Neural progenitor cell (in vitro differentiated cells): ENCODE data around the gene CPNE4. TPM values are rescaled to one million over a fixed set of nuclear protein-coding genes. Genes with fewer than 3 reads are reported as not detected.

Source experiments
- DNase-seq: peaks from one replicate; pipeline ENCODE4 v3.0.0-alpha.2; 2016; ENCODE audit warnings: low spot score
- H2AFZ ChIP-seq: fragments of 200-600 bp; sonication (generic); replicated peaks from 2 replicates; pipeline ENCODE4 v1.6.1; 2016; ENCODE audit warnings: antibody characterized with exemption
- H3F3A ChIP-seq: fragments of 200-600 bp; sonication (generic); 2 replicates; pipeline ENCODE4 v1.6.1; 2016; ENCODE audit warnings: antibody characterized with exemption, low read depth
- H3K27ac ChIP-seq: fragments of 200-600 bp; sonication (generic); 2 replicates; pipeline ENCODE4 v1.5.1; 2016; ENCODE audit warnings: mild to moderate bottlenecking
- H3K27me3 ChIP-seq: fragments of 200-600 bp; sonication (generic); 2 replicates; pipeline ENCODE4 v1.6.1; 2016; ENCODE audit warnings: mild to moderate bottlenecking, moderate library complexity
- H3K36me3 ChIP-seq: fragments of 200-600 bp; sonication (generic); 2 replicates; pipeline ENCODE4 v1.5.1; 2016
- H3K4me1 ChIP-seq: fragments of 200-600 bp; sonication (generic); 2 replicates; pipeline ENCODE4 v1.6.1; 2016; ENCODE audit warnings: mixed run types
- H3K4me2 ChIP-seq: fragments of 200-600 bp; sonication (generic); 2 replicates; pipeline ENCODE4 v1.6.1; 2016
- H3K4me3 ChIP-seq: fragments of 200-600 bp; sonication (generic); 2 replicates; pipeline ENCODE4 v1.5.1; 2016
- H3K79me2 ChIP-seq: fragments of 200-600 bp; sonication (generic); 2 replicates; pipeline ENCODE4 v1.6.1; 2016; ENCODE audit warnings: low read depth
- H3K9ac ChIP-seq: fragments of 200-600 bp; sonication (generic); 2 replicates; pipeline ENCODE4 v1.6.1; 2016
- H3K9me3 ChIP-seq: fragments of 200-600 bp; sonication (generic); 2 replicates; pipeline ENCODE4 v1.5.1; 2016; ENCODE audit warnings: low read depth
- H4K20me1 ChIP-seq: fragments of 200-600 bp; sonication (generic); 2 replicates; pipeline ENCODE4 v1.6.1; 2016; ENCODE audit warnings: low read depth
- H3K27ac Mint-ChIP-seq: 3 replicates; pipeline ENCODE4 v1.8.0; 2021; ENCODE audit warnings: mixed read lengths
- H3K27me3 Mint-ChIP-seq: 2 replicates; pipeline ENCODE4 v1.8.0; 2022; ENCODE audit warnings: low read depth, mild to moderate bottlenecking, inconsistent platforms, moderate library complexity, mixed read lengths; ENCODE audit not compliant: insufficient read depth
- H3K36me3 Mint-ChIP-seq: 3 replicates; pipeline ENCODE4 v1.8.0; 2021; ENCODE audit warnings: mixed read lengths
- H3K4me1 Mint-ChIP-seq: 3 replicates; pipeline ENCODE4 v1.8.0; 2021; ENCODE audit warnings: mixed read lengths
- H3K4me3 Mint-ChIP-seq: 3 replicates; pipeline ENCODE4 v1.8.0; 2021; ENCODE audit warnings: mild to moderate bottlenecking, moderate library complexity, mixed read lengths
- H3K9me3 Mint-ChIP-seq: 3 replicates; pipeline ENCODE4 v1.8.0; 2020; ENCODE audit warnings: mixed read lengths
- CTCF ChIP-seq: fragments of 200-600 bp; sonication (generic); IDR thresholded peaks from 2 replicates; pipeline ENCODE4 v1.5.1; 2017; ENCODE audit warnings: antibody characterized with exemption, mild to moderate bottlenecking
- EZH2 ChIP-seq: fragments of 200-600 bp; sonication (generic); IDR thresholded peaks from 2 replicates; pipeline ENCODE4 v1.6.1; 2017; ENCODE audit warnings: antibody characterized with exemption, mild to moderate bottlenecking, moderate library complexity
- EZH2phosphoT487 ChIP-seq: fragments of 200-600 bp; sonication (generic); IDR thresholded peaks from 2 replicates; pipeline ENCODE4 v1.6.1; 2017; ENCODE audit warnings: antibody characterized with exemption
- total RNA-seq: library from RNA; depleted of rRNA; stranded (reverse); fragments of >200 nt; gene quantifications from 2 replicates; pipeline ENCODE4 v1.2.3, GENCODE V29; 2015; ENCODE audit warnings: low replicate concordance

The CPNE4 gene
- total RNA-seq, 1 donor from 2014 or later = not detected

GRCh38 chr3:131538968-131539367 lies 495.8 kb downstream of the CPNE4 start:
- peaks cover 2% of the 10 kb centered on the region for H3K9me3 Mint-ChIP-seq
- H3F3A ChIP-seq = no peaks in the 10 kb centered on the region
- no peaks in the 10 kb centered on the region for H3K27me3 ChIP-seq
- no peaks in the 10 kb centered on the region for H3K4me1 ChIP-seq
- TF ChIP-seq EZH2phosphoT487 (no peak), CTCF (no peak), EZH2 (no peak)
- no peak overlapping the region for H3K9ac ChIP-seq
- H3K4me2 ChIP-seq = no peak overlapping the region
- H3K9me3 ChIP-seq = no peaks in the 10 kb centered on the region
- no peaks in the 10 kb centered on the region for H3K79me2 ChIP-seq
- DNase-seq = no peak
- no peak overlapping the region for H2AFZ ChIP-seq
- H4K20me1 ChIP-seq = no peaks in the 10 kb centered on the region
- no peaks in the 10 kb centered on the region for H3K36me3 ChIP-seq
- H3K27ac Mint-ChIP-seq = no peak overlapping the region
- no peak overlapping the region for H3K4me3 Mint-ChIP-seq
- no peaks in the 10 kb centered on the region for H3K27me3 Mint-ChIP-seq
- H3K36me3 Mint-ChIP-seq = no peaks in the 10 kb centered on the region
- H3K27ac ChIP-seq = no peak overlapping the region
- peaks cover 19% of the 10 kb centered on the region for H3K4me1 Mint-ChIP-seq
- no peak overlapping the region for H3K4me3 ChIP-seq

- Histone ChIP-seq H3K27ac (no peak overlapping the region), H3F3A (no peaks in the 10 kb centered on the region), H3K79me2 (no peaks in the 10 kb centered on the region), H3K9ac (no peak overlapping the region), H3K27me3 (no peaks in the 10 kb centered on the region), H4K20me1 (no peaks in the 10 kb centered on the region), H3K4me2 (no peak overlapping the region), H3K36me3 (no peaks in the 10 kb centered on the region), H3K9me3 (no peaks in the 10 kb centered on the region), H2AFZ (no peak overlapping the region), H3K4me1 (no peaks in the 10 kb centered on the region), H3K4me3 (no peak overlapping the region)
- Mint-ChIP-seq H3K4me1 (peaks cover 25% of the 10 kb centered on the region), H3K9me3 (peaks cover 3% of the 10 kb centered on the region), H3K27ac (no peak overlapping the region), H3K27me3 (no peaks in the 10 kb centered on the region), H3K4me3 (no peak overlapping the region), H3K36me3 (no peaks in the 10 kb centered on the region)
- TF ChIP-seq EZH2phosphoT487 = no peak
- TF ChIP-seq EZH2 = no peak
- no peak for TF ChIP-seq CTCF
- DNase-seq = no peak
Observed at GRCh38 chr3:131537531-131537930, 497.3 kb downstream of the CPNE4 start.

GRCh38 chr3:131535596-131535995 lies 499.2 kb downstream of the CPNE4 start:
- Histone ChIP-seq H3K27me3 (no peaks in the 10 kb centered on the region), H3K4me1 (no peaks in the 10 kb centered on the region), H3K79me2 (no peaks in the 10 kb centered on the region), H4K20me1 (no peaks in the 10 kb centered on the region), H2AFZ (no peak overlapping the region), H3K27ac (no peak overlapping the region), H3K9me3 (no peaks in the 10 kb centered on the region), H3K9ac (no peak overlapping the region), H3K4me2 (no peak overlapping the region), H3K36me3 (no peaks in the 10 kb centered on the region), H3F3A (no peaks in the 10 kb centered on the region), H3K4me3 (no peak overlapping the region)
- DNase-seq = no peak
- Mint-ChIP-seq H3K4me1 (peaks cover 26% of the 10 kb centered on the region), H3K9me3 (peaks cover 4% of the 10 kb centered on the region), H3K36me3 (no peaks in the 10 kb centered on the region), H3K4me3 (no peak overlapping the region), H3K27me3 (no peaks in the 10 kb centered on the region), H3K27ac (no peak overlapping the region)
- TF ChIP-seq EZH2 (no peak), CTCF (no peak), EZH2phosphoT487 (no peak)

GRCh38 chr3:131535131-131535530 lies 499.7 kb downstream of the CPNE4 start:
- Histone ChIP-seq H3K4me1 (no peaks in the 10 kb centered on the region), H2AFZ (no peak overlapping the region), H3K9ac (no peak overlapping the region), H3F3A (no peaks in the 10 kb centered on the region), H3K4me3 (no peak overlapping the region), H3K4me2 (no peak overlapping the region), H3K9me3 (no peaks in the 10 kb centered on the region), H3K36me3 (no peaks in the 10 kb centered on the region), H4K20me1 (no peaks in the 10 kb centered on the region), H3K27ac (no peak overlapping the region), H3K27me3 (no peaks in the 10 kb centered on the region), H3K79me2 (no peaks in the 10 kb centered on the region)
- no peak overlapping the region for H3K27ac Mint-ChIP-seq
- no peak overlapping the region for H3K4me3 Mint-ChIP-seq
- no peaks in the 10 kb centered on the region for H3K27me3 Mint-ChIP-seq
- peaks cover 4% of the 10 kb centered on the region for H3K9me3 Mint-ChIP-seq
- no peak for DNase-seq
- peaks cover 21% of the 10 kb centered on the region for H3K4me1 Mint-ChIP-seq
- H3K36me3 Mint-ChIP-seq = no peaks in the 10 kb centered on the region
- TF ChIP-seq EZH2 = no peak
- TF ChIP-seq EZH2phosphoT487 = no peak
- TF ChIP-seq CTCF = no peak
